Left ventricle myocardium inferior (tissue), 1 donor: ENCODE measurements around the gene SARS1. TPM values are rescaled to one million over a fixed set of nuclear protein-coding genes. Genes with fewer than 3 reads are reported as not detected.

Experiments
- DNase-seq: peaks from one replicate; pipeline ENCODE4 v3.0.0-alpha.2; 2020
- H3K27ac ChIP-seq: fragments of 200-600 bp; replicated peaks from 2 replicates; pipeline ENCODE4 v1.8.0; 2021
- H3K27me3 ChIP-seq: fragments of 200-600 bp; 2 replicates; pipeline ENCODE4 v1.8.0; 2021; ENCODE audit warnings: low read depth
- H3K36me3 ChIP-seq: fragments of 200-600 bp; 2 replicates; pipeline ENCODE4 v1.8.0; 2021
- H3K4me1 ChIP-seq: fragments of 200-600 bp; 2 replicates; pipeline ENCODE4 v1.8.0; 2021
- H3K4me3 ChIP-seq: fragments of 200-600 bp; 2 replicates; pipeline ENCODE4 v1.8.0; 2021; ENCODE audit warnings: mild to moderate bottlenecking, moderate library complexity
- H3K9me3 ChIP-seq: fragments of 200-600 bp; replicated peaks from 2 replicates; pipeline ENCODE4 v1.8.0; 2021
- CTCF ChIP-seq: fragments of 200-600 bp; IDR thresholded peaks from 2 replicates; pipeline ENCODE4 v1.8.0; 2021; ENCODE audit warnings: antibody characterized with exemption, mild to moderate bottlenecking, borderline replicate concordance
- intact Hi-C: fragments of 100-400 bp; cut with micrococcal nuclease; formaldehyde crosslinking; loops from one replicate; pipeline ENCODE4 v1.11.0; 2022
- total RNA-seq: library from RNA; stranded (reverse); fragmentation: NEBNext Ultra II Directional; extraction: Animal tissue kit (Norgen Biotek cat#: 25700); gene quantifications from one replicate; pipeline ENCODE4 v1.2.1, GENCODE V29; 2021
- donor health status: DM: no; HTN: yes; CAD: no; lungs with severe emphysema.

The SARS1 gene
- total RNA-seq, 1 donor from 2014 or later: 92.0 TPM

GRCh38 chr1:109269212-109269980 lies 55.7 kb downstream of the SARS1 start:
- Histone ChIP-seq H3K27me3 (no peaks in the 10 kb centered on the region), H3K27ac (no peak overlapping the region), H3K4me3 (no peak overlapping the region), H3K36me3 (no peaks in the 10 kb centered on the region), H3K9me3 (no peaks in the 10 kb centered on the region), H3K4me1 (no peaks in the 10 kb centered on the region)
- no peak for DNase-seq
- no peak for TF ChIP-seq CTCF
- intact Hi-C loops: no loop called here

- H3K27ac ChIP-seq: no peak overlapping the region
- no peaks in the 10 kb centered on the region for H3K36me3 ChIP-seq
- no peaks in the 10 kb centered on the region for H3K9me3 ChIP-seq
- no peak overlapping the region for H3K4me3 ChIP-seq
- no peak for DNase-seq
- H3K27me3 ChIP-seq: no peaks in the 10 kb centered on the region
- TF ChIP-seq CTCF: no peak
- no peaks in the 10 kb centered on the region for H3K4me1 ChIP-seq
- intact Hi-C loops: loop anchor here (10.0 kb wide), 1 partner anchor 245 kb away; no protein-coding TSS in a partner anchor
These were observed 56.4 kb downstream of the SARS1 start for GRCh38 chr1:109269981-109270622.

GRCh38 chr1:109270623-109271317 lies 57.1 kb downstream of the SARS1 start:
- no peak for TF ChIP-seq CTCF
- Histone ChIP-seq H3K27me3 (no peaks in the 10 kb centered on the region), H3K27ac (no peak overlapping the region), H3K36me3 (no peaks in the 10 kb centered on the region), H3K4me3 (no peak overlapping the region), H3K4me1 (no peaks in the 10 kb centered on the region), H3K9me3 (no peaks in the 10 kb centered on the region)
- intact Hi-C loops: loop anchor here (10.0 kb wide), 1 partner anchor 244 kb away; no protein-coding TSS in a partner anchor
- DNase-seq: peak; percentile 10

GRCh38 chr1:109271458-109271857 lies 57.7 kb downstream of the SARS1 start:
- Histone ChIP-seq H3K27me3 (no peaks in the 10 kb centered on the region), H3K4me3 (no peak overlapping the region), H3K27ac (no peak overlapping the region), H3K4me1 (no peaks in the 10 kb centered on the region), H3K36me3 (no peaks in the 10 kb centered on the region), H3K9me3 (no peaks in the 10 kb centered on the region)
- TF ChIP-seq CTCF: no peak
- DNase-seq: peak; percentile 4
- intact Hi-C loops: loop anchor here (10.0 kb wide), 1 partner anchor 243 kb away; no protein-coding TSS in a partner anchor

- H3K27ac ChIP-seq: no peak overlapping the region
- no peak overlapping the region for H3K4me3 ChIP-seq
- no peak for TF ChIP-seq CTCF
- no peaks in the 10 kb centered on the region for H3K9me3 ChIP-seq
- no peaks in the 10 kb centered on the region for H3K36me3 ChIP-seq
- intact Hi-C loops: loop anchor here (10.0 kb wide), 1 partner anchor 243 kb away; no protein-coding TSS in a partner anchor
- DNase-seq: peak; percentile 41
- peaks cover 2% of the 10 kb centered on the region for H3K4me1 ChIP-seq
- no peaks in the 10 kb centered on the region for H3K27me3 ChIP-seq
These were observed 58.5 kb downstream of the SARS1 start for GRCh38 chr1:109272021-109272799.
